HG03280 (cell line): Measurements from ENCODE around the gene TBC1D19.
"Not testable (repeated sequence)": the region's sequence is repeated elsewhere in the genome, so short reads cannot be mapped to it uniquely, and the experiment has no call there.

ENCODE experiments used
- ATAC-seq: cut with Tn5 transposase; IDR thresholded peaks from one replicate; pipeline ENCODE4 v1.9.1; 2021; ENCODE audit warnings: mild to moderate bottlenecking, moderate library complexity; ENCODE audit not compliant: unreplicated experiment

The TBC1D19 gene, protein sequence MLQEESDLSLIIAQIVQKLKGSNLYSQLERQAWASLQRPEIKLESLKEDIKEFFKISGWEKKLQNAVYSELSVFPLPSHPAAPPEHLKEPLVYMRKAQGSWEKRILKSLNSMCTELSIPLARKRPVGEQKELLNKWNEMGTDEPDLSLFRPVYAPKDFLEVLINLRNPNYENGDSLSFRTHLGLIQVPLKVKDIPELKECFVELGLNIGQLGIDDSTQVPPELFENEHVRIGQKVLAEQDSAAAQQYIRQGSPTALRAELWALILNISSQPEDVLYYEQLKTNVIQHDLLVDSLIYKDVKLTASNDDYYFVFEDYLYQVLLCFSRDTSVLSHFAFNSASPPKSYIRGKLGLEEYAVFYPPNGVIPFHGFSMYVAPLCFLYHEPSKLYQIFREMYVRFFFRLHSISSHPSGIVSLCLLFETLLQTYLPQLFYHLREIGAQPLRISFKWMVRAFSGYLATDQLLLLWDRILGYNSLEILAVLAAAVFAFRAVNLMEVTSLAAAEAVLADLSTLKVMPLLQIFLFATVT

DNA sequence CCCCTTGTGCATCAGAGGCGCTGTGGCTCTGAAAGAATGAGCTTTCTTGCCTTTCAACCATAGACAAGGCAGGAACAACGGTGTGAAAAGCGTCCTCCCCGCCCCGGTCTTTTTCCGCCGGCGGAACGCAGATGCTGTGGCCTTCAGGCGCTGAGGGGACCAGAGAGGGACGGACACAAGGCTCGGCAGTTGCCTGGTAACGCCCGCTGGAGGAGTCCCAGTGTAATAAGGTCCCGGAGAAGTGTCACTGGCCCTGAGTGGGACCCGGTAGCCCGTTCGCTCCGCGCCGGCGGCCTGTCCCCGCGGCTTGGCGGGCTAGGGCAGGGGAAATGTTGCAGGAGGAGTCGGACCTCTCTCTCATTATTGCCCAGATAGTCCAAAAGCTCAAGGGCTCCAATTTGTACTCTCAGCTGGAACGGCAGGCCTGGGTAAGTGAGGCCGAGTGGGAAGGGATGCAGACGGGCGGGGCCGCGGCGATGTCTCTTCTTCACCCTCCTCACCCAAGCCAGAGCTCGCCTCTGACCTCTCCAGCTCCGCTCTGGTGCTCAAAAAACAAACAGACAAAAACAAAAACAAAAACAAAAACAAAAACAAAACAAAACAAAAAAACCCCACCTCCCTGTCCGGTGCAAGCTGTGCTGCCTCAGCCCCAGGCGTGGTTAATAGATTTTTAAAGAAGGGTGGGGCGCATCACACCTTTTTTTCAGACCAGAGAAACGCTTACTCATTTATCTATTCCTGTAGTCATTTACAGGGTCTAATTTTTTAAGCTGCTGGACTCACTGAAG lies at the start of gene TBC1D19:
Gene TBC1D19 (plus strand): TSS at position 220 of the 788 bp plus-strand sequence. CDS start 110 bp downstream, at position 330.
- peak; percentile 99 for ATAC-seq

GRCh38 chr4:26542991-26543390 lies 40.9 kb upstream of the TBC1D19 start:
- ATAC-seq, result no peak

GRCh38 chr4:26544421-26544820 lies 39.5 kb upstream of the TBC1D19 start:
- no peak for ATAC-seq

DNA sequence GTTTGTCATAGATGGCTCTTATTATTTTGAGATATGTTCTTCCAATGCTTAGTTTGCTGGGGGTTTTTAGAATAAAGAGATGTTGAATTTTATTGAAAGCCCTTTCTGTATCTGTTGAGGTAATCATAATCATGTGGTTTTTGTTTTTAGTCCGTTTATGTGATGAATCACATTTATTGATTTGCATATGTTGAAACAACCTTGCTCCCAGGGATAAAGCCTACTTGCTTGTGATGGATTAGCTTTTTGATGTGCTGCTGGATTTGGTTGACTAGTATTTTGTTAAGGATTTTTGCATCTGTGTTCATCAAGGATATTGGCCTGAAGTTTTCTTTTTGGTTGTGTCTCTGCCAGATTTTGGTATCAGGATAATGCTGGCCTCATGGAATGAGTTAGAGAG lies 35.5 kb upstream of the TBC1D19 start:
- ATAC-seq, result not testable (repeated sequence)

DNA sequence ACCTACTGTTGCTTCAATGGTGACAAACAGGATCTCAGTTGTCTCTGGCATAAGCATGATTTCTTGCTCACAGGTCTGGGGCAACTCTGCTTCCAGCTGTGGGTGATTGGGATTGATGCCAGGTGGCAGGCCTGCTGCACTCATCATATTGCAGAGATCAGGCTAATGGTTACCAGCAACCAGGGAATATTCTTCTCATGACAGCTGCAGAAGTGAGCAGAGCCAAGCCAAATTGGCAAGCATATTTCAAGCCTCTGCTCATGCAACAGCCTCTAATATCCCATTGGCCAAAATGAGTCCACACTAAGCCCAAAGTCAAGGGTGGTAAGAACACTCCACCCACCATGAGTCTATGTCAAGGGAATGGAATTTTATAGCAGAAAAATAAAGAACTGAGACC lies 26.7 kb upstream of the TBC1D19 start:
- ATAC-seq, result no peak

GRCh38 chr4:26558166-26558895 lies 25.6 kb upstream of the TBC1D19 start:
- ATAC-seq, result no peak

- no peak for ATAC-seq
These were observed 17.8 kb upstream of the TBC1D19 start for GRCh38 chr4:26566133-26566532.

DNA sequence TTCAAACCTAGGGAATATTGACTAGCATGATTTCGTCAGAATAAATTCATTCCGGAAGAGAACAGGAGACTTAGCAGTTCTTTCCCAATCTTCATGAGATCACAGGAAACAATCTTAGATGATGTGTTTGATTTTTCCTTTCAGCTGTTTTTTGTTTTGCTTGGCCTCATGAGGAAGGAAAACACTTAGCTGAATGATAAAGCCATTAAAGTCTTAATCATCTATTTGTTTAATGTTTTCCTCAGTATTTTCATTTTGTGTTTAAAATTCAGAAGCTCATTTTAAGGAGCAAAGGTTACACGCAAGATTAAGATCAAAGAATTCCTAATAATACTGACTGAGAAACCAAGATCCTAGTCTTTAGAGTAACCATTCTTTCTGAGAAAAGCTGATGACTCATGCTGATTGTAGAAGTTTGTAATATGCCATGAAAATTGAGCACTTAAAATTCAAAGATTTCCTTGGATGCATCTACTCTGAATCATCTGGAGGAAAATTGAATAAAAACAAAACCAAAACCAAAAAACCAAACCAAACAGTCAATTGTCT lies 15.4 kb upstream of the TBC1D19 start:
- ATAC-seq, result no peak

DNA sequence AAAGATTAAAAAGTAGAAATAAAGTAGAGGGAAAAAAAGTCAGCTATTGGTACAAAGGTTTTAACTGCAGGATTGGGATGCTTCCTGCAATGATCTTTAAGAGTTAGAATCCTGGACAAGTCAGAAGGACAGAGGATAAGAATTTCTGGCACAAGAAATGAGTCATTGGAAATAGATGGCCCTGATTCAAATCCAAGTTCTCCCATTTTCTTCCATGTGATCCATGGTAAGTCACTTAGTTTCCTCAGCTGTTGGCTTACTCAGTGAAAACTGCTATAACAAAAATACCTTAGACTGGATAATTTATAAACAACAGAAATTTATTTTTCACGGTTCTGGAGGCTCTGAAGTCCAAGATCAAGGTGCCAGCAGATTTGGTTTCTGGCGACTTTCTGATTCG lies 13.3 kb upstream of the TBC1D19 start:
- ATAC-seq, result no peak

DNA sequence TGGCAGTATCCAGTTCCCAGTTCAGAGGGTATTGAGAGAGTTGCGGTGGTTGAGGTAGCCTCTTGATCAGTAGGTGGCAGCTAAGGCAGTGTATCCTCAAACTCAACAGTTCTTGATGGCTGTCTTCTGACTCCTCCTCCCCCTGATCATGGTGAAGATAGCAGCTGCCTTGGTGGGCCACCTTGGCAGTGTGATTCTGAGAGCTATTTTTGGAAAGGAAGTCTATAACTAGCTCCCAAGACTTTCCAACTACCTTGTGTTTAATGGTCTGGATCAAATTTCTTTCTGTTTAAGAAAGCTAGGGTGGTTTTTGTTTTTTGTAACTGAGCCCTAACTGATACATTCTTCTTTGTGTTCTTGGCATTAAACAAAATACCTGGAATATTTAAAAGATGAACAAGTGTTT lies 10.5 kb upstream of the TBC1D19 start:
- no peak for ATAC-seq

DNA sequence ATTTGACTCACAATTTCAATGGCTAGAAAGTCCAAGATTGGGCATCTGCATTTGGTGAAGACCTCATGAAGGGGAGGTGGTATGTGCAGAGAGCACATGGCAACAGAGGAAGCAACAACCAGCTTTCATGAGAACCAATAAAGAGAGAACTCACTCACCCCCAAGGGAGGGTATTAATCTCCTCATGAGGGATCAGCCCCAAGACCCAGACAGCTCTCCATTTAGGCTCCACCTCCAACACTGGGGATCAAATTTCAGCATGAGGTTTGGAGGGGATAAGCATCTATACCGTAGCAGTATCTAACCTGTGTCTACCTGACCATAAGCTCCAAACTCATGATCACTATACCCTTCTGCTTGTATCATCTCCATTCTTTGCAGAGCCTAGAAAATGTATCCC lies 9.3 kb upstream of the TBC1D19 start:
- ATAC-seq, result no peak

GRCh38 chr4:26576231-26576739 lies 7.6 kb upstream of the TBC1D19 start:
- ATAC-seq, result no peak

DNA sequence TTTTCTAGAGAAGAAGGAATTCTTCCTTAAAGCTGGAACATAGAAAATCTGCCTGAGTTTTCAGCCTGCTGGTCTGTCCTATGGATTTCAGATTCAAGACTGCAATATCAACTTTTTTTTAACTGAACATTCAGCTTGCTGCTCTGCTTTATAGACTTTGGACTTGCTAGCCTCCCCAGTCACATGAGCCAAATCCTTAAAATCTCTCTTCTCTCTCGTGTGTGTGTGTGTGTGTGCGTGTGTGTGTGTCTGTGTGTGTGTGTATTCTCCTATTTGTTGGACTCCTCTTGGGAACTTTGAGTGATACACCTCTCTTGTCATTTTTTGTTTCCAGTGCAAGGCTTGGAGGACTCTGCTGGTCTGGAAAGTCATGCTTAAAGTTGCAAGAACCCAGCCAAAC lies 6.8 kb upstream of the TBC1D19 start:
- no peak for ATAC-seq

DNA sequence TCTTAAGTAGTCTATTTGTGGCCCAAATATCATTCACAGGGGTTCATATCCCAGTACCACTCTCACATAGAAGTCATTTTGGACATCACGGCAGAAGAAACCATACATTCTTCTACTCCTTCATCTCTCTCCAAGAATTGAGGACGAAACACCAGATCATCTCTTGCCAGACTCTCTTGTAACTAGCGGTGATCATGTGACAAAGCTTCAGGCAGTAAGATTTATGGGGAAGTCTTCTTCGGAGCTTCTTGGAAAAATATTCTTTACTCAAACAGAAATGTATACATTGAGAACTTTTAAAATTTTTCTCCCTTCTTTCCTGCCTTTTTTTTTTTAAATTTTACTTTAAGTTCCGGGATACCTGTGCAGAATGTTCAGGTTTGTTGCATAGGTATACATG lies 4.7 kb upstream of the TBC1D19 start:
- no peak for ATAC-seq

- not testable (repeated sequence) for ATAC-seq
These were observed 2.5 kb upstream of the TBC1D19 start for GRCh38 chr4:26581341-26581740.

- peak; percentile 56 for ATAC-seq
These were observed 383 bp upstream of the TBC1D19 start for GRCh38 chr4:26583538-26583864.

DNA sequence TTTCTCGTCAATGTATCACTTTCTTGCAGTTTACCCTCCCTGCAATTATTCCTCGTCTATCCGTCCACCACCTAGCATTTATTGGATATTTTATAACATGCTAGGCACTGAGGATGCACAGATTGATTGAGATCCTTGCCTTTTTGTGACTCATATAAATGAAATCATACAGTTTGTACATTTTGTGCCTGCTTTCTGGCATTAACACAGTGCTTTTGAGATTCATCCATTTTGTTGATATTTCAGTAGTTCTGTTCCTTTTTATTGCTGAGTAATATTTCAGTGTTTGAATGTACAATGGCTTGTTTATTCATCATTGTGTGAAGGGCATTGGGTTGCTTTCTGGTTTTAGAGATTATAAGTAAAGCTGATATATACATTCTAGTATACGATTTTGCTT lies 841 bp downstream of the TBC1D19 start:
- no peak for ATAC-seq

- ATAC-seq, result no peak
These were observed 5.8 kb downstream of the TBC1D19 start for GRCh38 chr4:26589705-26590104.

- no peak for ATAC-seq
These were observed 6.8 kb downstream of the TBC1D19 start for GRCh38 chr4:26590639-26591038.

DNA sequence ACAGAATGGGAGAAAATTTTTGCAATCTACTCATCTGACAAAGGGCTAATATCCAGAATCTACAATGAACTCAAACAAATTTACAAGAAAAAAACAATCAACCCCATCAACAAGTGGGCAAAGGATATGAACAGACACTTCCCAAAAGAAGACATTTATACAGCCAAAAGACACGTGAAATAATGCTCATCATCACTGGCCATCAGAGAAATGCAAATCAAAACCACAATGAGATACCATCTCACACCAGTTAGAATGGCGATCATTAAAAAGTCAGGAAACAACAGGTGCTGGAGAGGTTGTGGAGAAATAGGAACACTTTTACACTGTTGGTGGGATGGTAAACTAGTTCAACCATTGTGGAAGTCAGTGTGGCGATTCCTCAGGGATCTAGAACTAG lies 9.7 kb downstream of the TBC1D19 start:
- not testable (repeated sequence) for ATAC-seq

DNA sequence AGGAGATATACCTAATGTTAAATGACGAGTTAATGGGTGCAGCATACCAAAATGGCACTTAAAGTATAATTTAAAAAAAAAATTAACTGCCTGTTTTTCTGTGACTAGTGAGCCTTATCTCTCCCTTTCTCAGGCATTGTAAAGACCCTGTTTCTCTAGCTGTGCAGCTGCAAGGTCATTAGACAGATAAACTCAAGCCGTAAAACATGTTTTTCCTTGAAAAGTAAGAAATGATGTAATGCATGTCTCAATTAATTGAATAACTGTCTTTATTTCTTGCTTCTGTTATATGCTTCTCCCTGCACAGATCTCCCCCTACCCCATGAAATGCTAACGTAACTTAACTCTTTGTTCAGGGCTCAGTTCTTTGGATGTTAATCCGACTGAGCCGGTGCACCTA lies 10.5 kb downstream of the TBC1D19 start:
- no peak for ATAC-seq
